ENCODE measurements around the gene MPG.

- TF ChIP-seq CTCF (IDR thresholded peaks at IDR 0.05) (no peak), POLR2A (IDR thresholded peaks at IDR 0.05) (no peak)
Measured at GRCh38 chr16:57711-58110, 20.3 kb upstream of the MPG start.
